Right forelimb (tissue), 1 donor: ENCODE data around the gene UNC13A.

Experiments used
- DNase-seq: peaks from one replicate; pipeline ENCODE4 v3.0.0-alpha.2; 2018

Gene UNC13A

GRCh38 chr19:17687857-17688784 lies at the start of gene UNC13A:
UNC13A (minus strand) TSS chr19:17688354; CDS start chr19:17688199, 155 bp downstream.
- DNase-seq = peak; percentile 76

DNA sequence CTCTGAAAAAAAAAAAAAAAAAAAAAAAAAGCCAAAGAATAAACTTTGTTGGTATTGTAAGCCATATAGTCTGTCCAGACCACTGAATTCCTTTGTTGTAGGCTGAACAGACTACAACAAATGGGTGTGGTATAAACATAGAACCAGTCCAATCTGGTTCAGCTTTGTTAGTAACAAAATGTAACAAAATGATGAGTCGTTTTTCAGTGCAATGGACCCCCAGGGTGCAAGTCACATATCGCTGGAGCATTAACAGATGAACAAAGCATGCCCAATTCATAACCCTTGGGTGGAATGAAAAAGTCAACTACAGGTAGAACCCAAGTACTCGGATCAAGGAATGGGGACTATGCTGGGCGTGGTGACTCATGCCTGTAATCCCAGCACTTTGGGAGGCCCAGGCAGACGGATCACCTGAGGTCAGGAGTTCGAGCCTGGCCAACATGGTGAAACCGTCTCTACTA lies 49.6 kb upstream of the UNC13A start:
- DNase-seq = no peak

DNA sequence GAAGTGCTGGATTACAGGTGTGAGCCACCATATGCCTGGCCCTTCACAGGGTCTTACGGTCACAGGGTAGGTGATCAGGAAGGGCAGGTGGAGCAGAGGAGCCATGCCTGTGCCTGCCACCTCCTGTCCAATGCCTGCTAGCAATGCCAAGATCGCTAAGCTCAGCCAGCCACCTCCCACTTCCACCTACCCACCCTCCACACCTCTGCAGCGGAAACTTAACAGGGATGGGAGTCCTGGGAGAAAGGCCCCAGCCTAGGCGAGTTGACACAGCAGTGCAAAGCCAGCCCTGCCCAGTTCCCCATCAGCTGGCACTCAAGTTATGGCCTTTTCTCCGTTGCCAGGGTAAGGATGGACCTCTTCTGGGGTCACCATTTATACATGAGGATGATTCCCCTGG lies 47.3 kb upstream of the UNC13A start:
- DNase-seq = no peak

DNA sequence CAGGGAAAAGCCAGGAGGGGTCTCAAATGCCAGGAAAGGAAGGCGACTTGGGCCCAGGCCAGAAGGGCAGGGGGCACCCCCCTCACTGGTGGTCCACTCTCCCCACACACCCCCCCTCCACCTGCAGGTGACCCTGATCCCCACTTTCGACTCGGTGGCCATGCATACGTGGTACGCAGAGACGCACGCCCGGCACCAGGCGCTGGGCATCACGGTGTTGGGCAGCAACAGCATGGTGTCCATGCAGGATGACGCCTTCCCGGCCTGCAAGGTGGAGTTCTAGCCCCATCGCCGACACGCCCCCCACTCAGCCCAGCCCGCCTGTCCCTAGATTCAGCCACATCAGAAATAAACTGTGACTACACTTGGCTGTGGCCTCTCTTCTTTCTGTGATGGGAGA lies 46.0 kb upstream of the UNC13A start:
- no peak for DNase-seq

GRCh38 chr19:17733127-17733526 lies 45.0 kb upstream of the UNC13A start:
- no peak for DNase-seq

DNA sequence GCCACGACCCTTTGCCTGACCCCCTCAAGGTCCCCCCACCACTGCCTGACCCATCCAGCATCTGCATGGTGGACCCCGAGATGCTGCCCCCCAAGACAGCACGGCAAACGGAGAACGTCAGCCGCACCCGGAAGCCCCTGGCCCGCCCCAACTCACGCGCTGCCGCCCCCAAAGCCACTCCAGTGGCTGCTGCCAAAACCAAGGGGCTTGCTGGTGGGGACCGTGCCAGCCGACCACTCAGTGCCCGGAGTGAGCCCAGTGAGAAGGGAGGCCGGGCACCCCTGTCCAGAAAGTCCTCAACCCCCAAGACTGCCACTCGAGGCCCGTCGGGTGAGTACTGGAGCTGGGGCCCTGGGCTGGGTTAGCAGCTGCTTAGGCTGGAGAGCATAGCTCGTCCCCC lies 39.7 kb upstream of the UNC13A start:
- DNase-seq = no peak

DNA sequence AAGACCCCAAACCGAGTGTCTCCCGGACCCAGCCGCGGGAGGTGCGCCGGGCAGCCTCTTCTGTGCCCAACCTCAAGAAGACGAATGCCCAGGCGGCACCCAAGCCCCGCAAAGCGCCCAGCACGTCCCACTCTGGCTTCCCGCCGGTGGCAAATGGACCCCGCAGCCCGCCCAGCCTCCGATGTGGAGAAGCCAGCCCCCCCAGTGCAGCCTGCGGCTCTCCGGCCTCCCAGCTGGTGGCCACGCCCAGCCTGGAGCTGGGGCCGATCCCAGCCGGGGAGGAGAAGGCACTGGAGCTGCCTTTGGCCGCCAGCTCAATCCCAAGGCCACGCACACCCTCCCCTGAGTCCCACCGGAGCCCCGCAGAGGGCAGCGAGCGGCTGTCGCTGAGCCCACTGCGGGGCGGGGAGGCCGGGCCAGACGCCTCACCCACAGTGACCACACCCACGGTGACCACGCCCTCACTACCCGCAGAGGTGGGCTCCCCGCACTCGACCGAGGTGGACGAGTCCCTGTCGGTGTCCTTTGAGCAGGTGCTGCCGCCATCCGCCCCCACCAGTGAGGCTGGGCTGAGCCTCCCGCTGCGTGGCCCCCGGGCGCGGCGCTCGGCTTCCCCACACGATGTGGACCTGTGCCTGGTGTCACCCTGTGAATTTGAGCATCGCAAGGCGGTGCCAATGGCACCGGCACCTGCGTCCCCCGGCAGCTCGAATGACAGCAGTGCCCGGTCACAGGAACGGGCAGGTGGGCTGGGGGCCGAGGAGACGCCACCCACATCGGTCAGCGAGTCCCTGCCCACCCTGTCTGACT lies 39.0 kb upstream of the UNC13A start:
- DNase-seq = no peak

- DNase-seq = no peak
These were observed 38.1 kb upstream of the UNC13A start for GRCh38 chr19:17726136-17726741.

DNA sequence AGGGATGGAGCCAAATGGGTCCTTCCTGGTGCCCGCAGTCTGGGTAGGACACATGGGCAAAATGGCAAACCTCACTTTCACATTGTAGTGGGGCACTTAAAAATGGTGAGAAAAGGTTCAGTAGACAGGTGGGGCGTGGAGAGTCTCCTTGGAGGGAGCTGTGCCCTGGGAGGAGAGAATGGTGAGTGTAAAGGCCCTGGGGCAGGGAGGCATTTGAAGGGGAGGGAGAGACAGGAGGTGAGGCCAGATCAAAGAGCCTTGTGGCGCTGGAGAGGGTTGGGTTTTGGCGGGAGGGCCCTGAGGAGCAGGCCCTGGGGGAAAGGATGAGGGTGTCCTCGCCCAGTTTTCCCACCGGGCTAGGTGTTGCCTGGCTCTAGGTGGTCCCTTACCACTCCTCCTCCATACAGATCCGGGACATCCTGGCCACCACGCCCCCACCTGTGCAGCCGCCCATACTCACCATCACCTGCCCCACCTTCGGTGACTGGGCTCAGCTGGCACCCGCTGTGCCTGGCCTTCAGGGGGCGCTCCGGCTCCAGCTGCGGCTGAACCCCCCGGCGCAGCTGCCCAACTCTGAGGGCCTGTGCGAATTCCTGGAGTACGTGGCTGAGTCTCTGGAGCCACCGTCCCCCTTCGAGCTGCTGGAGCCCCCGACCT lies 37.4 kb upstream of the UNC13A start:
- no peak for DNase-seq

DNA sequence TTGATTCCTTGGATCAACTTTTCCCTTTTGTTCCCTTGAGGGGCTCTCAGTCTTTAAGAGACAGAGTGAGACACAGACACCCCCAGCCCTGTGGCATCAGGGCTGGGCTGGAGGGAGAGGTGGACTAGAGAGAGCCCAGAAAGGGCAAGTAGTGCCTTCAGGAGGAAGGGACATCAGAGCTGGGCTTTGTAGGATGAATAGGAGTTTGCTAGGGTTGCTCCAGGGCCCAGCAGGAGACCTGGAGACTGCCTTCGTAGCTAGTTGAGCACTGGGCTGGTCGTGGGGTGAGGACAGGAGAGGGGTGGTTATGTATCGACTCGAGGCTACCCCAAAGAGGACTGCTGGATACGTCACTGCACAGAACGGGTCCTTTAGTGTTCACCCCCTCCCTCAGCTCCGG lies 36.5 kb upstream of the UNC13A start:
- DNase-seq = no peak

GRCh38 chr19:17722655-17723240 lies 34.6 kb upstream of the UNC13A start:
- DNase-seq = no peak

DNA sequence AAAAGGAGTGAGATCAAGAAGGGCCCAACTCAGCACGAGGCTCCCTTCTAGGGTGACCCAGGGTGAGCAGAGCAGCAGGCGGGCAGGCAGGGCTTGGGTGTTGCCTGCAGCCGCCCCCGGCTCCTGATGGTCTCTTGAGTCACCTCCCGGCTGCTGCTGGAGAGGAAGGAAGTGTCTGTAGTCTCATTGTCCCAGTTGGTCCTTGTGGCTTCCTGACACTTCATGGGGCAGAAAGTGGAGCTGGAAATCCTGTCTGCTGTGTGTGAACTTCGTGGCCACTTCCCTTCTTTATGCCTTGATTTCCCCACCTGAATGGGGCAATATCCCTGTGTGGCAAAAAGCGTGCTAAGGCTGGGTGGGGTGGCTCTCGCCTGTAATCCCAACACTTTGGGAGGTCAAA lies 33.7 kb upstream of the UNC13A start:
- DNase-seq = no peak

- DNase-seq = no peak
These were observed 33.0 kb upstream of the UNC13A start for GRCh38 chr19:17721111-17721628.

- no peak for DNase-seq
These were observed 32.3 kb upstream of the UNC13A start for GRCh38 chr19:17720440-17720839.

GRCh38 chr19:17719730-17720400 lies 31.7 kb upstream of the UNC13A start:
- DNase-seq = no peak

- DNase-seq = peak; percentile 81
These were observed 31.0 kb upstream of the UNC13A start, which contains the start of gene MAP1S for GRCh38 chr19:17718947-17719711. MAP1S (plus strand) TSS chr19:17719480; CDS start chr19:17719503, 23 bp downstream.

DNA sequence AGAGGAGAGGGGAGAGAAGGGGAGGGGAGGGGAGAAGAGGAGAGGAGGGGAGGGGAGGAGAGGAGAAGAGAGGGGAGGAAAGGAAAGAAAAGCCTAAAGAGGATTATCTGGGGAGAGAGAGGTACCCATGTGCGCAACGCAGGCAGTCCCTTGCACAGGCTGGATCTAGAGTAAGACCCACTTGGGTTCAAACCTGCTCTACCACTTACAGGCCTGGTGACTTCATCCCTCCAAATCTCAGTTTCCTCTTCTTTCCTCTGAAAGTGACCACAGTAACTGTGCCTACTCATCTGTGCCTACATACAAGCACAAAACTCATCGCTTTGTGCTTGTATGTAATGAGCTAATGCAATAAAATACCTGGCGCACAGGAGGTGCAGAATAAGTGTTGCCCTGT lies 30.4 kb upstream of the UNC13A start:
- no peak for DNase-seq

DNA sequence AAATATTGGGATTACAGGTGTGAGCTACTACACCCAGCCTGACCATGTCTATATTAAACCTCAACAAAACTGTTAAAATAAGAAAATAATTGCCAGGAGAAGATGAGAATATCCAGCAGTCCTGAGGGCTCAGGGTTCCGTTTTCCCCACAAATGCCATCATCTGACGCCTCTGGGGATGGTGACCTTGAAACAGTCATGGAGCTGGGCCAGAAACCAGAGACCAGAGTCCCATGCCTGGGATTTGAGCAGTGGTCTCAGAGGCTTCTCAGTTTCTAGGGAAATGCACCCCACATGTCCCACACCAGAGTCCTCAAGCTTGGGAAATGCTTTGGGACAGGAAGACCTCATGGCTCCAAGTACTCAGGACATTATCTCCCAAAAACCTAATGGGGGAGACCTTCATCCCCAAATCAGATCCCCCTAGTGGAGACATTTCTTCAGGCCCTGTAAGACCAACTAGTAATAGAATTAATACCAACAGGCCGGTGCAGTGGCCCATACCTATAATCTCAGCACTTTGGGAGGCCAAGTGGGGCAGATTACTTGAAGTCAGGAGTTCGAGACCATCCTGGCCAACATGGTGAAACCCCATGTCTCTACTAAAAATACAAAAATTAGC lies 28.3 kb upstream of the UNC13A start:
- no peak for DNase-seq

DNA sequence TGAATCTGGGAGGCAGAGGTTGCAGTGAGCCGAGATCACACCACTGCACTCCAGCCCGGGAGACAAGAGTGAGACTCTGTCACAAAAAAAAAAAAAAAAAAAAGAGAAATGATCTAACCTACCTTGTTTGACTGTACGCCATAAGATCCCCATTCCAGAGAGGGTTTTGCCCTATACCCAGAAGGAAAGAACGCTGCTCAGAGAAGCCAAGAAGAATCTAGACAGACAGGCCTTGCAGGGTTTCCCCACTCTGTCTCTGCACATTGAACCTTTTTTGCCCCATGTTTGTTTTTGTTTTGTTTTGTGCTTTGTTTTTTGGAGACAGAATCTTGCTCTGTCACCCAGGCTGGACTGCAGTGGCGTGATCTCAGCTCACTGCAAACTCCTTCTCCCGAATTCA lies 23.7 kb upstream of the UNC13A start:
- DNase-seq = no peak

GRCh38 chr19:17706750-17707181 lies 18.6 kb upstream of the UNC13A start:
- DNase-seq = no peak
